GM19328 (cell line): ENCODE measurements around the gene ZDHHC11.

Source experiments
- ATAC-seq: cut with Tn5 transposase; IDR thresholded peaks from one replicate; pipeline ENCODE4 v1.9.1; 2021; ENCODE audit warnings: mild to moderate bottlenecking, moderate library complexity; ENCODE audit not compliant: unreplicated experiment

The ZDHHC11 gene

GRCh38 chr5:850511-851006 lies at the start of gene ZDHHC11:
ZDHHC11 (minus strand) TSS chr5:850986; CDS start chr5:850602, 384 bp downstream.
- no peak for ATAC-seq

- no peak for ATAC-seq
Measured at GRCh38 chr5:893711-894110, 42.9 kb upstream of the ZDHHC11 start.

- ATAC-seq = peak; percentile 5
Measured at GRCh38 chr5:893137-893506, 42.3 kb upstream of the ZDHHC11 start.

DNA sequence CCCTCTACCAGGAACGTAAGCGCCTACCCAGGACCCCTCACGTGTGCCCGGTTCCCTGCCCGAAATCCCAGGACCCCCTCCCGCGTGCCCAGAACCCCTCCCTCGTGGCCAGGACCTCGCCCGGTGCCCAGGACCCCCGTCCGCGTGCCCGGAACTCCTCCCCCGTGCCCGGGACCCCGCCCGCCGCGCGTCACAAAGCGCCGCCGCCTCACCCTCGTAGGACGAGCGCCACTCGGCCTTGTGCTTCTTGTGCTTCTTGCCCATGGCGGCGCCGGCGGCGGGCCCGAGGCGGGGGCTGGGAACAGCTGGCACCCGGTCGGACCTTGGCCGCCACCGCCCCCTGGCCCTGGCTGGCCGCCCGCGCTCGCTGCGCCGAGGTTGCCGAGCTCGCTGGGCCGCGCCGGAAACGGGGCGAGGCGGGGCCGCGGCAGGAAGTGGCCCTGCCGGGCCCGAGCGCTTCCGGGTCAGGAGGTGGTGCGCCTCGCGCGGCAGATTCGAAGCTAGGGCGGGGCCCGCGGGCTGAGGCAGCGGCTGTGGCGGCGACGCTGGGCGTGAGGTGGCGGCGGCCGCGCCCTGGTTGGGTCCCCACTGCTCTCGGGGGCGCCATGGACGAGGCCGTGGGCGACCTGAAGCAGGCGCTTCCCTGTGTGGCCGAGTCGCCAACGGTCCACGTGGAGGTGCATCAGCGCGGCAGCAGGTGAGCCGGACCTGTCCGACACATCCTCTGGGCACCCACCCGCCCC lies 41.8 kb upstream of the ZDHHC11 start, which contains the start of the genes BRD9 and TRIP13:
Gene BRD9 (minus strand): TSS at position 408 of the 743 bp plus-strand sequence. CDS start 144 bp downstream, at position 264.
Gene TRIP13 (plus strand): TSS at position 491 of the 743 bp plus-strand sequence. CDS start 115 bp downstream, at position 606.
- peak; percentile 98 for ATAC-seq

GRCh38 chr5:891837-892393 lies 41.1 kb upstream of the ZDHHC11 start:
- no peak for ATAC-seq

- ATAC-seq = no peak
Measured at GRCh38 chr5:891117-891836, 40.5 kb upstream of the ZDHHC11 start.

DNA sequence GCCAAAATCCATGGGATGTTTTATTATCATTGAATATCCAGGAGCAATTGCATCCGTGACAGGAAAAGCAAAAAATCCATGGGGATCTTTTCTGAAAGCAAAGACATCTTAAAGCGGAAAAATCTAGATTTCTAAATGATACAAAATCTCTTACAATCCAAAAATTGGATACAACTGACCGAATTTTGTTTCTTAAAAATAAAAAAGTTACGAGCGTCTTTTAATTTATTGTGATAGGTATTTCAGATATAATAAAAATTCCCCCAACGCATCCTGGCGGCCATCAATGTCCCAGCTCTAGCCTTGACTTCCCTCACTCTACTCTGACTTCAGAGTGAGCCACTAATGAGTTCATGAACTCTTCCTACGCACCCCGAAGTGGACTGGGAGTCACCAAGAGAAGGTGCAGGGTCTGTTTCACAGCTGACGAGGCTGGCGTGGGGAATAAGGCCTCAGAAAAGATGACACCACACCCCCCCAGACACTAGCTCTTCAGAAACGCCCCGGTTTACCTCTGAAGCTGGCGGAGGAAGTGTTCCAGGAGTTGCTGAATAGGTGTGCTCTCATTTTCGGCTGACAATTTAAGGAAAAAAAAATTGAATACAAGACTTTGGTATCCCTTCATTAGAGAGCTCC lies 38.4 kb upstream of the ZDHHC11 start:
- no peak for ATAC-seq

- ATAC-seq = no peak
Measured at GRCh38 chr5:888638-889035, 37.9 kb upstream of the ZDHHC11 start.

- no peak for ATAC-seq
Measured at GRCh38 chr5:887947-888637, 37.3 kb upstream of the ZDHHC11 start.

GRCh38 chr5:886716-887325 lies 36.0 kb upstream of the ZDHHC11 start:
- no peak for ATAC-seq

DNA sequence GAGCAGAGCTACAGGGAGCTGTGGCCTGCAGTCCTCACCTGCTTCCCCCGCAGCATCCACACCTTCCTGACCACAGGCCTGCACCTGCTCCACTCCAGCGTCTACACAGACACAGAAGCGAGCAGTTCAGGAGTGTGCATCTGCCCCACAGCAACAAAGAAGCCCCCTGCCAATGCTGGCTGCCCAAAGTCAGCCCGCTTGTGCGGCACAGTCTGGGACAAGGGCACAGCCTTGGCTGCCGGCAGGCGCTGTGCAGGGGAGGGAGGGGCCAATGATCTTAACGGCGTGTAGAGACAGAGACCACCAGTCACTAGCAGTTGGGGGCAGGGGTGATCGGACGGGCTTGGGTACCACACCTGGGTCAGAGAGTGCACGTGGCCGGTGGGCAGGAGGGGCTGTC lies 35.2 kb upstream of the ZDHHC11 start:
- no peak for ATAC-seq

DNA sequence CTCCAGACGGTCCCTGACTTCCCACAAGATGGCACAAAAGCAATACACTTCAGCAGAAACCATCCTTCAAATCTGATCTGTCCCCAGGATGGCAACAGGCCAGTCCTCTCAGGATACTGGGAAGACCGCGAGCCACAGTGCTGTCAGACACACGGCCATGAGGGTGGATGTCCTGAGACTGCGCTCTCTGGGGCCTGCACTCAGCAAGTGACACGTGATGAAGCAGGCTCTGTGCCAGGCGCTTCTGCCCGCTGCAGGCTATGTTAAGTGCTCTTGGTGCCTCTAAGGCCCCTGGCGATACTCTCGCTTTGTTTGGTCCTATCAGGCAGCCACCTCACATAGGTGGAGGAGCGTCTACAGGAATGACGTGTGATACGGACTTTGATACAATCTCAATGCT lies 34.7 kb upstream of the ZDHHC11 start:
- no peak for ATAC-seq

DNA sequence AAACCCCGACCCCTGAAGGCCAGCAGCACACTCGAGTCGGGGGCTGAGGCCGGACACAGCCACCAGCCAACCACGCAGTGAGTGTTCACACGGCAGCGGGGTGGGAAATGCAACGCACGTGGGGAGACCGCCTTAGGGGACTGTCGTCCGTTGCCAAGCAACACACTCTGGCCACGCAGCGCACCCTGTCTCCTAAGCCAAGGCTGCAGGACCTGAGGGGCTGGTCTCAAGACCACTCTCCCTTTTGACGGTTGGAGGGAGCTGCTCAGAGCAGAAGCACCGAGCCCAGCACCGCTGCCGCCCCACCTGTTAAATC lies 34.3 kb upstream of the ZDHHC11 start:
- no peak for ATAC-seq

- no peak for ATAC-seq
Measured at GRCh38 chr5:884345-885126, 33.8 kb upstream of the ZDHHC11 start.

DNA sequence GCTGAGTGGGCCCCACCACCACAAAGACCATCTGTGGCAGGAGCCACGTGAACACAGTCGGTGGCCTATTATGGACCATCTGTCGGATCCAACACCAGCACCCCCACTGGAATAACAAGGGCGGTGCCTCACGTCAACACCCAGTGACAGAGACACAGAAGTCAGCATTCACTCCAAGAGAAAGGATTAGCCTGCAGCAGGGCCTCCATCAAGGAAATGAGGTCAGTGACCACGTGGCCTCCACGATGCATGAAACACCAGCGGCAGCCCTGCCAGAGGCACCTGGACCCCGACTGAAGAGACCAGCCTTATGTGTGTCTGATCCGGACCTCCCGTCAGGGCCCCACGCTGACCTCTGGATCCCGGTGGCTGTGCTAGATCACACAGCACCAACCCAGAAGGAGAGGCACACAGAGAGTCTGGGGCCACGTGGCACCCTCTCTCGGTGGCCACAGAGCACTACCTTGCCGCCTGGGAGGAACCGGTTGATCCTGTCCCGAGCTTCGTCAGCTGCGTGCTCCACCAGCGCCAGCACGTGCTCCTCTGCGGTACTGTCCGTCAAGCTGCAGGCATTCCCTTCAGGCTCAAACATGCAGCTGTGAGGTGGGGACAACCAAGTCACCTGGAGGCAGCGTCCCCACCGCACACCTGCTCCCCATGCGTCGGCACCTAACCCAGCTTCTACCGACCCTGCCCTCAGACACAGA lies 32.8 kb upstream of the ZDHHC11 start:
- ATAC-seq = no peak

DNA sequence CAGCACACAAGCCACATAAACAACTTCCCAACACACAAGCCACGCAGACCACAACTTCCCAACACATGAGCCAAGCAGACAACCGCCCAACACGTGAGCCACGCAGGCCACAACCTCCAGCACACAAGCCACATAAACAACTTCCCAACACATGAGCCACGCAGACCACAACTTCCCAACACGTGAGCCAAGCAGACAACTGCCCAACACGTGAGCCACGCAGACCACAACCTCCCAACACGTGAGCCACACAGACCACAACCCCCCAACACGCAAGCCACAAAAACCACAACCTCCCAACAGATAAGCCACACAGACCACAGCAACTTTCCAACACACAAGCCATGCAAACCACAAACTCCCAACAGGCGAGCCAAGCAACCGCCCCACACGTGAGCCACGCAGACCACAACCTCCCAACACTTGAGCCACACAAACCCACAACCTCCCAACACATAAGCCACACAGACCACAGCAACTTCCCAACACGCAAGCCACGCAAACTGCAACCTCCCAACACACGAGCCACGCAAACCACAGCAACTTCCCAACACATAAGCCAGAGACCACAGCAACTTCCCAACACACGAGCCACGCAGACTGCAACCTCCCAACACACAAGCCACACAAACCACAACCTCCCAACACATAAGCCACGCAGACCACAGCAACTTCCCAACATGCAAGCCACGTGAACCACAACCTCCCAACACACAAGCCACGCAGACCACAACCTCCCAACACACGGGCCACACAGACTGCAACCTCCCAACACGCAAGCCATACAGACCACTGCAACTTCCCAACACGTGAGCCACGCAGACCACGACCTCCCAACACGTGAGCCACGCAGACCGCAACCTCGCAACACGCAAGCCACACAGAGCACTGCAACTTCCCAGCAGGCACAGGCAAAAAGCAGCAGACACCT lies 31.7 kb upstream of the ZDHHC11 start:
- ATAC-seq = no peak

DNA sequence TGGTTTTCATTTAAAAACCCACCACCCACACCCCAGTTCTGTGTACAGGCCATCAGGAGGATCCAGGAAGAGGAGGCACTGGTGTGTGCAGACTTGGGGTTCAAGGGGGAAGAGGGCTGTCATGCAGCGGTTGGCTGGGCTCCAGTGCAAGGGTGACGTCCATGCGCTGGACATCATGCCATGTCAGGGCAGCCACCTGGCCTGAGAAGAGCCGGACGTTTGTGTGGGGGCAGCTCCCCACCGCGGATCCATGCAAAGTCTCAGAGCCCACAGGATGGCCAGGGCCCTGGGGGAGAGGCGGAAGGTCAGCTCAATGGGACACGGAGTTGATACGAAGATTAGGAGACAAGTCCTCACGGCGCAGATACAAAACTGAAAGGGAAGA lies 30.8 kb upstream of the ZDHHC11 start:
- ATAC-seq = no peak
